Coronary artery (tissue), 2 donors: ENCODE measurements around the gene NIT2.

Source experiments
- DNase-seq: peaks from one replicate; pipeline ENCODE4 v3.0.0-alpha.2; 2017; ENCODE audit warnings: low spot score
- H3K27ac ChIP-seq, 2 donors: fragments of 200-600 bp; sonication (generic); one replicate each; pipeline ENCODE4 v1.5.1; 2016 to 2019
- H3K4me3 ChIP-seq: fragments of 200-600 bp; sonication (generic); 2 replicates; pipeline ENCODE4 v1.5.1; 2016; ENCODE audit warnings: mild to moderate bottlenecking, moderate library complexity
- CTCF ChIP-seq: fragments of 200-600 bp; sonication (generic); IDR thresholded peaks from one replicate; pipeline ENCODE4 v1.5.1; 2019; ENCODE audit warnings: antibody characterized with exemption

Gene NIT2

DNA sequence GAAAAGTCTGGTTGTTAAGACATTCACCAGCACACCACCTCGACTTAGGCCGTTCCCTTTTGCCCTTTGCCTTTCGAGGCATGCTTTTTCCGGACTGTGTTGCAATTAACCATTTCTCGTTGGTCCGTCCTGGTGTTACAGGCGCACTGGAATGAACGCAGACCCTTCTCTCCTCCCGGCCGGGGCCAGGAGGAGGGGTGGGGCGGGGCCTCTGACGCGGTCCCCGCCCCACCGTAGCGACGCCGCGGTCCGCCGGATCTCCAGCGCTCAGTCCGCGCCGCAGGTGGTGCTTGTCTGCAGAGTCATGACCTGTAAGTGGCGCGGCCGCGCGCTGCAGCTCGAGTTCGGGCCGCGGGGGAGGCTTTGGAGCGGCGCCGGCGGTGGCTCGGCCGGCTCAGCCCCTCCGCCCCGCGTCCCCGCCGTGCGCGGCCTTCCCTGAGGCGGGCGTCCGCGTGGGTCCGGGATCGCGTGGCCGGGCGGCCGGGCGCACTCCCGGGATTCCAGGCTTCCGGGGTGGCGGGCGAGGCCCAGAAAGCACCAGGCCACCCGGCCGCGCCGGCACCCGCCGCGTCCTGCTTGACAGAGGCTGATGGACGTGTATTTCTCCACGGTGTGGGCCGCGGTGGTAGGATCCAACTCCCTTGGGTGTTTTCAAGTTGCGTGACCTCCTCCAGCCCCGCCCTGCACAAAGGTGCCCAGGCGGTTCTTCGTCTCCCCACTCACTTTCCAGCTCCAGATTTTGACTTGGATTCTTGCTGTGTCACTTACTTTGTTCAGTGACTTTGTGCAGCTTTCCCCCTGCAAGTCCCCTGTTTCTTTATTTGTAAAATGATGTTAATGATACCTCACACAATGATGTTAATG is at the start of gene NIT2:
NIT2 (plus strand) TSS at position 270 of the 864 bp plus-strand sequence; CDS start at position 305, 35 bp downstream.
- Histone ChIP-seq H3K4me3 (peak within 1 kb of the TSS; percentile 74), H3K27ac (peak within 1 kb of the TSS; percentile 54 to 71)
- no peak for TF ChIP-seq CTCF
- peak; percentile 87 for DNase-seq

GRCh38 chr3:100288288-100288894 is 46.2 kb upstream of the NIT2 start:
- Histone ChIP-seq H3K27ac (no peak overlapping the region), H3K4me3 (no peak overlapping the region)
- TF ChIP-seq CTCF, result no peak
- DNase-seq, result no peak

GRCh38 chr3:100289339-100289738 is 45.2 kb upstream of the NIT2 start:
- no peak for DNase-seq
- no peak for TF ChIP-seq CTCF
- Histone ChIP-seq H3K4me3 (no peak overlapping the region), H3K27ac (no peak overlapping the region)

DNA sequence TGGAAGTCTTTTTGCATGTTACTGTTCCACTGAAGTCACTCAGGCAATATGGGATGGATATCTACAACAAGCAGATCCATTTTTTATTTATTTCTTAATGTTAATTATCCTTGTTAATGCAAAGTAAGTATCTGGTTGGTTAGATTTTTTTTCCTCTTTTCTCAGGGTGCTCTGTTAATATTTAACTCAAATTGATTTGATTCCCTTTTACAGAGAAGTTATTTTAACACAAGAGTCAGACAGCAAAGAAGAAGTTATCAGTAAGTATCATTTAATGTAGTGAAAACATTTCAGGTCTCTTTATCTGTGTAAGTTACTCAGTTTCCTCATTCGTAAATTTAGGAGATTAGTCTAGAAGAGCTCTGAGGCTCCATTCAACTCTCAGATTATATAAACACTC is 39.5 kb upstream of the NIT2 start:
- no peak for DNase-seq
- no peak overlapping the region for H3K4me3 ChIP-seq
- no peak overlapping the region for H3K27ac ChIP-seq
- no peak for TF ChIP-seq CTCF

GRCh38 chr3:100297784-100298183 is 36.8 kb upstream of the NIT2 start:
- TF ChIP-seq CTCF, result no peak
- H3K27ac ChIP-seq, result no peak overlapping the region
- no peak for DNase-seq
- H3K4me3 ChIP-seq, result no peak overlapping the region

DNA sequence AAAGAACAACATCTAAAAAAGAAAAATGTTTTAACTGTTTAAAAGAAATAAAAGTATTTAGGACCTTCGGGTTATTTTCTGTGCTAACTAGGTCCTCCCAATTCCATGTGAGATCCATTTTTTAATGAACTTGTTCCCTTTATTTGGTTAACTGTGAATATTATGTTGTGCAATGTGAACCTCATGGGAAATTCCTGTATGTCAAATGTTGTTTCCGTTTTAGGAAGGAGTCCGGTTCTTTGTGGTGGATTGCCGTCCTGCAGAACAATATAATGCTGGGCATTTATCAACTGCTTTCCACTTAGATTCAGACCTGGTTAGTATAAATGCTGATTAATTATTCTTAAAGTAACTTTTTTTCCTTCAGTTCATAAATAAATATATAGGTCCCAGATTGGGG is 35.5 kb upstream of the NIT2 start:
- Histone ChIP-seq H3K27ac (no peak overlapping the region), H3K4me3 (no peak overlapping the region)
- no peak for DNase-seq
- no peak for TF ChIP-seq CTCF

DNA sequence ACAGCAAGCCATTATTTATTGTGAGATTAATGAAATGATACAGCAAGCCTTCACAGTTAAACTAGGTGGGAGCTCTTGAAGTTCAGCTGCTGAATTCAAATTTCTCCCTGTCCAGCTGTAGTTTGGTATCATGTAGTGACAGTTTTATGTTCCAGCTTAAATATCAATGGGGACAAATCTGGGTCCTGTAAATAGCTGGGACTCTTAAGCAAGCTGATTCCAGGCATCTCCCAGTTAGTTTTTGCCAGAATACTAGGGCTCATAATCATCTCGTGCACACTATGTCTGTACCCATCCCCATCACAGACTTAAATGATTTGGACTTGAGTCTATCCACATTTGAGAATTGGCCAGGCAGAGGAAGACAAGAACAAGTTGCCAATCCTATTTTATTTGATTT is 27.9 kb upstream of the NIT2 start:
- Histone ChIP-seq H3K4me3 (no peak overlapping the region), H3K27ac (no peak overlapping the region)
- TF ChIP-seq CTCF, result no peak
- no peak for DNase-seq
